Testis (tissue), 3 donors: ENCODE measurements around the gene RXRA. TPM values are rescaled to one million over a fixed set of nuclear protein-coding genes. Genes with fewer than 3 reads are reported as not detected.

Experiments used
- DNase-seq: peaks from one replicate; pipeline ENCODE4 v3.0.0-alpha.2; 2019
- H3K27ac ChIP-seq, 2 donors: fragments of 200-600 bp; sonication (generic); one replicate each; pipeline ENCODE4 v1.5.1; 2019
- H3K27me3 ChIP-seq: fragments of 200-600 bp; sonication (generic); one replicate; pipeline ENCODE4 v1.5.1; 2019
- H3K36me3 ChIP-seq: fragments of 200-600 bp; sonication (generic); one replicate; pipeline ENCODE4 v1.5.1; 2017; ENCODE audit warnings: low read depth; ENCODE audit errors: missing control alignments
- H3K4me1 ChIP-seq: fragments of 200-600 bp; sonication (generic); one replicate; pipeline ENCODE4 v1.5.1; 2019
- H3K4me3 ChIP-seq, 2 donors: fragments of 200-600 bp; sonication (generic); one replicate each; pipeline ENCODE4 v1.5.1; 2017 to 2019
- H3K9me3 ChIP-seq: fragments of 200-600 bp; sonication (generic); one replicate; pipeline ENCODE4 v1.5.1; 2017
- POLR2A ChIP-seq: fragments of 450-650 bp; IDR thresholded peaks from one replicate; pipeline ENCODE4 v1.6.1; 2017; ENCODE audit warnings: antibody characterized with exemption, mild to moderate bottlenecking, moderate library complexity
- WGBS, 2 donors: methylation state at CpG; one replicate each; pipeline ENCODE4 v1.1.5; 2018; 5-methylcytosine and 5-hydroxymethylcytosine counted together
- intact Hi-C: fragments of 100-400 bp; cut with DNase I; formaldehyde crosslinking; loops from one replicate; pipeline ENCODE4 v1.15.1; 2023; ENCODE audit warnings: low total_unique reads
- polyA plus RNA-seq: library from polyadenylated mRNA; stranded (reverse); fragments of 350-450 nt; fragmentation: Illumina TruSeq; extraction: RNeasy Lipid Tissue Mini Kit (QIAGEN cat#74804); gene quantifications from one replicate; pipeline ENCODE4 v1.2.3, GENCODE V29; 2014; ENCODE audit warnings: low read depth, low replicate concordance; ENCODE audit not compliant: insufficient read depth
- total RNA-seq, 2 donors: library from RNA; depleted of rRNA; stranded (reverse); fragments of >200 nt; gene quantifications; one replicate each; pipeline ENCODE4 v1.2.3, GENCODE V29; 2016
- TF ChIP-seq, protein P1 (sequence below), 3 experiments: fragments of 450-650 bp in 2 of 3; fragments of 200-600 bp in 1 of 3; sonication (generic) in 1 of 3; IDR thresholded peaks; one replicate each; pipeline ENCODE4 v1.5.1; 2016 to 2019; ENCODE audit warnings: antibody characterized with exemption in 3 of 3, mild to moderate bottlenecking in 2 of 3, moderate library complexity in 1 of 3

The RXRA gene
- total and polyA plus RNA-seq, 3 donors from 2014 or later, result 31.3 to 61.0 (median 47.3) TPM

DNA sequence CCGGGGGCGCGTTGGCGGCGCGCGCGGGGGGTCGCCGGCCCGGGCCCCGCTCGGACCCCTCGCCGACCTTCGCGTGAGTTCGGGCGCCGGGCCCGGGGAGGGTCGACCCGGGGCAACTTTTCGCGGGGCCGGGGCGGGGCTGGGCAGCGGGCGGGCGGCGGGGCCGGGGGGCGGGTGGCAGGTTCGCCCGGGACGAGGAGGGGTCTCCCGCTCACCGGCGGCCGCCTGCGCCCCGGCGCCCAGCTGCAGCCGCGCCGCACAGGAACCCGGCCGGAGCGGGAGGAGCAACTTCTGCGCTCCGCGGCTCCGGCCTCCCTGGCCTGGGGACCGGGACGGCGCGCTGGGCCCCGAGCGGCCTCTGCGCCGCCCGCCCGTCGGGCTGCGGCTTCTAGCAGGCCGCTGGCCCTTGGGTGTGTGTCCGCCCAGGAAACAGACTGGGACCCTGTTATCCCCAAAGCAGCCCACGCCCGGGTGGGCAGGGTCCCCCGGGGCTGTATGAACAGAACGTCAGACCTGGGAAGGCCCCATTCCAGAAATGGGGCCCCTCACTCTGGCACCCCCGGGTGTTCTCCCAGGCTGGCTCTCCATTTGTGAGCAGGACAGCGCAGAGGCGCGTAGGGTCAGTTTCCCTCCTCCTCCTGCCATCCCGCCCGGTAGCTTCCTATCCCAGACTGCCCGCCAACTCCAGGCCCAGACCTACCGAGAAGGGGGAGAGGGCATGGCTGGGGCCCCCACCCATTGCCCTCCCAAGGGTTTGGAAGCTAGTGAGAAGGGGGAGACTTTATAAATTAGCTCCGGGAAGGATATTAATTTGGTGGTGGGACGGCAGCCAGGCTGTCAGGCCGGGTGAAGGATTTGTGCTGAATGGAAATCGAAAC lies 708 bp downstream of the RXRA start:
- H3K36me3 ChIP-seq, result no peaks in the 10 kb centered on the region
- TF ChIP-seq, protein P1, sequence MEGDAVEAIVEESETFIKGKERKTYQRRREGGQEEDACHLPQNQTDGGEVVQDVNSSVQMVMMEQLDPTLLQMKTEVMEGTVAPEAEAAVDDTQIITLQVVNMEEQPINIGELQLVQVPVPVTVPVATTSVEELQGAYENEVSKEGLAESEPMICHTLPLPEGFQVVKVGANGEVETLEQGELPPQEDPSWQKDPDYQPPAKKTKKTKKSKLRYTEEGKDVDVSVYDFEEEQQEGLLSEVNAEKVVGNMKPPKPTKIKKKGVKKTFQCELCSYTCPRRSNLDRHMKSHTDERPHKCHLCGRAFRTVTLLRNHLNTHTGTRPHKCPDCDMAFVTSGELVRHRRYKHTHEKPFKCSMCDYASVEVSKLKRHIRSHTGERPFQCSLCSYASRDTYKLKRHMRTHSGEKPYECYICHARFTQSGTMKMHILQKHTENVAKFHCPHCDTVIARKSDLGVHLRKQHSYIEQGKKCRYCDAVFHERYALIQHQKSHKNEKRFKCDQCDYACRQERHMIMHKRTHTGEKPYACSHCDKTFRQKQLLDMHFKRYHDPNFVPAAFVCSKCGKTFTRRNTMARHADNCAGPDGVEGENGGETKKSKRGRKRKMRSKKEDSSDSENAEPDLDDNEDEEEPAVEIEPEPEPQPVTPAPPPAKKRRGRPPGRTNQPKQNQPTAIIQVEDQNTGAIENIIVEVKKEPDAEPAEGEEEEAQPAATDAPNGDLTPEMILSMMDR (IDR thresholded peaks at IDR 0.05), result no peak
- TF ChIP-seq POLR2A, result no peak
- DNase-seq, result no peak
- no peaks in the 10 kb centered on the region for H3K9me3 ChIP-seq
- 1 to 3% methylated on average over 6 to 30 of the region's 83 CpGs for WGBS, 2 donors
- peaks cover 46% of the 10 kb centered on the region for H3K4me1 ChIP-seq
- H3K4me3 ChIP-seq, result peak overlapping the region; percentile 75 to 77
- intact Hi-C loops, result no loop called here
- H3K27me3 ChIP-seq, result no peaks in the 10 kb centered on the region
- peak overlapping the region; percentile 67 to 80 for H3K27ac ChIP-seq

DNA sequence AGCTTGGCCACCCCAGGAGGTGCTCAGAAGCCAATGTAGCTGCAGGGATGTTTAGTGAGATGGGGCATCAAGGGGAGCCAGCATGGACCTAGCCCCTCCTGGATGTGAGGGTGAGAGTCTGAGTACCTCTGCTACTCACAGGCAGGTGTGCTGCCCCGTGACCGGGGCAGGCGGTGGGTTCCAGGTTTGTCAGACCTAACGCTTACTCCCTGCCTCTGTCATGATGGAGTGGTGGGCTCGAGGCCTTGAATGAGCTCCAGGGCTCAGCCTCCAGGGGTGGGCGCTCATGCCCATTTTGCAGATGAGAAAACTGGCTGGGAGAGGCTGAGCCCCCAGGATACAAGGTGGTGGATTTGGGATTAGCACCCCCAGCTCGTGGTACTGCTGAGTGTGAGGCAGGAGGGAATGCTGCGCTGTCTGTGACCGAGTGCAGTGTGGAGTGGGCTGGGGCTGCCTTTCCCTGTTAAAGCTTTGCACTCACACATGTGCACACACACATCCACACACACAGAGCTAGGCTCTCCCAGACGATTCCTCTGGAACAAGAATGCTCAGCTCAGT lies 1.5 kb downstream of the RXRA start:
- no peaks in the 10 kb centered on the region for H3K27me3 ChIP-seq
- no peaks in the 10 kb centered on the region for H3K36me3 ChIP-seq
- H3K4me3 ChIP-seq, result peak overlapping the region; percentile 75 to 77
- H3K27ac ChIP-seq, result peak overlapping the region; percentile 67 to 80
- no peak for TF ChIP-seq POLR2A
- TF ChIP-seq, protein P1 (IDR thresholded peaks at IDR 0.05), result no peak
- WGBS, 2 donors, result 38% methylated on average over 10 of the region's 10 CpGs; no CpG with 5 or more reads in 1 of the 2 donors
- no peak for DNase-seq
- no peaks in the 10 kb centered on the region for H3K9me3 ChIP-seq
- intact Hi-C loops, result no loop called here
- H3K4me1 ChIP-seq, result peaks cover 53% of the 10 kb centered on the region

DNA sequence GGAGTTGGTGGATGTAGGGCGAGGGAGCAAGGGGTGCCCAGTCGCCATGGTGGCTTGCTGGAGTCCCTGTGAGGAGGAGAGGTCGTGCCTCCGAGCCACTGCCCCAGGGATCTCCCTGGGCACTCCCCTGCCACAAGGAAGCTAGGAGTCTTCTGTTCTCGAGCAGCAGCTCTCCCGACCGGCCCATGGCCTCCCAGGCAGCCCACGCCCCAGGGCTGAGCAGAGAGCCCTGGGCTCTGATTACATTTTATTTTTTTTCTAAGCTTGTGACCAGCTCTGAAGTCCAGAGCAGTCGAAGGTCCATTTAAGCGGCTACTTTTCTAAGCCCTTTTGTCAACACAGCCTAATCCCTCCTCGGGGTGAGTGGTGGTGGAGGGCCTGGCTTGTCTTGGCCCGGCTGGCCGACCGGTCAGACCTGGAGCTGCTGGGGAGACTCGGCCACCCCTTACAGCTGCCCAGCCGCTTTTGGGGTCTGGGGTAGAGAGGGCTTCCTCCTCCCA lies 2.1 kb downstream of the RXRA start:
- WGBS, 2 donors, result 20 to 28% methylated on average over 6 to 16 of the region's 16 CpGs
- Histone ChIP-seq H3K36me3 (no peaks in the 10 kb centered on the region), H3K27me3 (no peaks in the 10 kb centered on the region), H3K4me3 (peak overlapping the region; percentile 15 to 77), H3K27ac (peak overlapping the region; percentile 80 to 84), H3K4me1 (peaks cover 59% of the 10 kb centered on the region), H3K9me3 (no peaks in the 10 kb centered on the region)
- DNase-seq, result no peak
- TF ChIP-seq, protein P1 (IDR thresholded peaks at IDR 0.05), result no peak
- TF ChIP-seq POLR2A, result no peak
- intact Hi-C loops, result no loop called here

DNA sequence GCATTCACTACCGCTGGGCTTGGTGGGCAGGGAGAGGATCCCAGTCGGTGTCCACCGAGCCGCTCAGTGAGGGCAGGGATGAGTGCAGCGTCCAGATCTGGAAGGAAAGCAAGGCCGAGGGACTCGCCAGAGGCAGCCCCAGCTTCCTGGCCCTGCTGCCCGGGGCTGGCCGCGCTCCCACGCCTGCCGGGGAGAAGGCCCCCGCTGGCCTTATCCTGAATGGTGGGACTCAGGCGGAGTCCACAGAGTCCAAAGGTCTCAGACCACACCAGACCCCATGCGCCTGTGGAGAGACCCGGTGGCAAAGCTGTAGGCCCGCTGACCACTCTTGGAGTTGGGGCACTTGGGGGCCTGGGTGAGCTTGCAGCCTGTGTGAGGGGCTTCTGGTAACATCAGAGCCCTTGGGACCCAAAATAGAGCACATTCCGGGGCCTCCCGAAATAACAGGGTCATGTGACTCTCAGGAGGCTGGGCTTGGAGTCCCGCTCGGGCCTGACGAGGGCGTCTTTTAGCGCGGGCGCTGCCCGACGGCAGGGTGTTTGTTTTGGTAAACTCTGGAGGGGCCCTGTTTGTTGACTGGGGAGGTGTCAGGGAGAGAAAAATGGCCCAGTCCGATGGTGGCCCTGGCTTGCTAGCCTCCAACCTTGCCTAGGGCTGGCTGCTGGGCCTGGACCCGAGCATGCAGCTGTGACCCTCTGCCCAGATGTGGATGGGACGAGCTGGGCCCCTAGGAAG lies 2.8 kb downstream of the RXRA start:
- TF ChIP-seq POLR2A, result no peak
- TF ChIP-seq, protein P1 (IDR thresholded peaks at IDR 0.05), result peak in 2 of 3 experiments; percentile 6
- Histone ChIP-seq H3K4me1 (peaks cover 55% of the 10 kb centered on the region), H3K4me3 (peak overlapping the region; percentile 15 to 77), H3K27ac (peak overlapping the region; percentile 80 to 84), H3K9me3 (no peaks in the 10 kb centered on the region), H3K27me3 (no peaks in the 10 kb centered on the region), H3K36me3 (no peaks in the 10 kb centered on the region)
- intact Hi-C loops, result no loop called here
- WGBS, 2 donors, result 34% methylated on average over 30 of the region's 31 CpGs; no CpG with 5 or more reads in 1 of the 2 donors
- peak; percentile 78 for DNase-seq
